MCF 10A (cell line): Measurements from ENCODE around the gene IQUB. TPM values are rescaled to one million over a fixed set of nuclear protein-coding genes. Genes with fewer than 3 reads are reported as not detected.
A peak's percentile ranks its signal among the peaks of the same experiment; 100 is the strongest.

ENCODE experiments used
- Bru-seq: library from RNA; stranded (reverse); fragments of 400-500 nt; gene quantifications from one replicate; lab custom pipeline; 2021; lab: Mats Ljungman, UMichigan
- BruChase-seq, 2 experiments: library from RNA; stranded (reverse); fragments of 400-500 nt; gene quantifications; one replicate each; lab custom pipeline; 2021; lab: Mats Ljungman, UMichigan
- BruUV-seq: library from RNA; stranded (reverse); fragments of 400-500 nt; replicated peaks from 2 replicates; lab custom pipeline; 2021; lab: Mats Ljungman, UMichigan
- CTCF ChIA-PET: fragments of 300-600 bp; sonication (Branson Sonifier 250); formaldehyde crosslinking; extraction: SDS; loops from one replicate; lab custom pipeline; 2021; ENCODE audit warnings: antibody characterized with exemption, inconsistent platforms; lab: Yijun Ruan, JAX
- POLR2A ChIA-PET: fragments of 300-600, 350-650 bp; sonication (Branson Sonifier 250); formaldehyde crosslinking; extraction: SDS; loops from one replicate; lab custom pipeline; 2020; ENCODE audit warnings: antibody characterized with exemption, inconsistent platforms; lab: Yijun Ruan, JAX
- DNase-seq: peaks from one replicate; pipeline ENCODE4 v3.0.0-alpha.2; 2018; ENCODE audit not compliant: unreplicated experiment
- H3K27ac Mint-ChIP-seq: one replicate; pipeline ENCODE4 v1.8.0; 2022; ENCODE audit warnings: mild to moderate bottlenecking, low read depth, mixed read lengths; ENCODE audit not compliant: unreplicated experiment
- H3K27me3 Mint-ChIP-seq: one replicate; pipeline ENCODE4 v1.8.0; 2022; ENCODE audit warnings: mixed read lengths; ENCODE audit not compliant: insufficient read depth, unreplicated experiment
- H3K36me3 Mint-ChIP-seq: one replicate; pipeline ENCODE4 v1.8.0; 2022; ENCODE audit warnings: mild to moderate bottlenecking, moderate library complexity, mixed read lengths; ENCODE audit not compliant: insufficient read depth, unreplicated experiment
- H3K4me1 Mint-ChIP-seq: one replicate; pipeline ENCODE4 v1.8.0; 2022; ENCODE audit warnings: mixed read lengths; ENCODE audit not compliant: insufficient read depth, unreplicated experiment
- H3K4me3 Mint-ChIP-seq: one replicate; pipeline ENCODE4 v1.8.0; 2022; ENCODE audit warnings: mild to moderate bottlenecking, moderate library complexity, mixed read lengths; ENCODE audit not compliant: unreplicated experiment
- H3K9me3 Mint-ChIP-seq: one replicate; pipeline ENCODE4 v1.8.0; 2022; ENCODE audit warnings: mixed read lengths; ENCODE audit not compliant: unreplicated experiment
- CTCF ChIP-seq: fragments of 200-600 bp; IDR thresholded peaks from one replicate; pipeline ENCODE4 v1.8.0; 2022; ENCODE audit warnings: antibody characterized with exemption, mild to moderate bottlenecking; ENCODE audit not compliant: unreplicated experiment
- intact Hi-C: fragments of 100-400 bp; cut with micrococcal nuclease; formaldehyde crosslinking; loops from 2 replicates; pipeline ENCODE4 v1.14.1; 2022
- long read RNA-seq: library from polyadenylated mRNA; stranded (forward); transcript quantifications from one replicate; pipeline ENCODE4 v2.0.0, GENCODE V29; 2022
- total RNA-seq: library from RNA; stranded (reverse); gene quantifications from 2 replicates; pipeline ENCODE4 v1.2.3, GENCODE V29; 2022

Gene IQUB
- total RNA-seq (0.16 and 0.17 TPM in 2 replicates), Bru-seq, nascent RNA (percentile 21 among the genes with signal in this experiment), BruChase-seq, experiment 1, labeled RNA remaining after a 6-hour chase (percentile 30 among the genes with signal in this experiment), BruChase-seq, experiment 2, labeled RNA remaining after a 2-hour chase (percentile 29 among the genes with signal in this experiment)
- long read RNA-seq = 0 reads

GRCh38 chr7:123534383-123535260, at the start of gene IQUB:
IQUB (minus strand) TSS chr7:123534595; CDS start chr7:123512340, 22,255 bp downstream.
- intact Hi-C loops = no loop called here
- no peak for TF ChIP-seq CTCF
- POLR2A ChIA-PET = interaction anchor here (0.6 to 3.0 kb wide), 7 partner anchors 9 to 649 kb away, joined by 3 to 28 read pairs (median 3); partner anchors contain the start of genes CADPS2 and NDUFA5
- Mint-ChIP-seq H3K4me3 (peak within 1 kb of the TSS; percentile 75), H3K36me3 (peaks cover 11% of the 10 kb centered on the region), H3K9me3 (no peaks in the 10 kb centered on the region), H3K27me3 (peaks cover 22% of the 10 kb centered on the region), H3K4me1 (peaks cover 22% of the 10 kb centered on the region), H3K27ac (peak within 1 kb of the TSS; percentile 43)
- CTCF ChIA-PET = interaction anchor here (0.5 to 3.0 kb wide), 7 partner anchors 14 to 228 kb away, joined by 3 to 41 read pairs (median 4); no protein-coding TSS in a partner anchor
- BruUV-seq = no TSS peak
- DNase-seq = peak; percentile 98

DNA sequence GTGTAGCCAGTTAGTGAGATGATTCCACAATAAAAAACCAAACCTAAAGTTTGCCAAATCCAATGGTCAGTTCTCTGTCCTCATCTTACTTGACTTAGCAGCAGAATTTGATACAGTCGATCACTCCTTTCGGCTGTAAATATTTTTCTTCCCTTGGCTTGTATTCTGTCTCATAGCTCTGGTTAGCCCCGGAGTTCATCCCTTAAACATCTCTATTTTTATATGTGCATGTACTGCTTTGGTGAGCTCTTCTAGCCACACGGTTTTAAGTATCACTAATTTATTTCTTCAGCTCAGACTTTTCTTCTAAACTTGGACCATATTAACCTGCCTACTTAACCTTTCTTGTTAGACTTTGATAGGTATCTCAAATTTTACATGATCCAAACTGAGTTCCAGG, 49.4 kb upstream of the IQUB start:
- no peaks in the 10 kb centered on the region for H3K4me1 Mint-ChIP-seq
- POLR2A ChIA-PET = no interaction called here
- no peak overlapping the region for H3K4me3 Mint-ChIP-seq
- H3K27ac Mint-ChIP-seq = no peak overlapping the region
- no peaks in the 10 kb centered on the region for H3K27me3 Mint-ChIP-seq
- intact Hi-C loops = loop anchor here (5.0 kb wide), 1 partner anchor 213 kb away; no protein-coding TSS in a partner anchor
- no peaks in the 10 kb centered on the region for H3K9me3 Mint-ChIP-seq
- CTCF ChIA-PET = interaction anchor here (1.0 to 4.4 kb wide), 3 partner anchors 11 to 288 kb away, joined by 4 to 22 read pairs (median 4); no protein-coding TSS in a partner anchor
- BruUV-seq = no TSS peak
- DNase-seq = no peak
- H3K36me3 Mint-ChIP-seq = no peaks in the 10 kb centered on the region
- no peak for TF ChIP-seq CTCF

DNA sequence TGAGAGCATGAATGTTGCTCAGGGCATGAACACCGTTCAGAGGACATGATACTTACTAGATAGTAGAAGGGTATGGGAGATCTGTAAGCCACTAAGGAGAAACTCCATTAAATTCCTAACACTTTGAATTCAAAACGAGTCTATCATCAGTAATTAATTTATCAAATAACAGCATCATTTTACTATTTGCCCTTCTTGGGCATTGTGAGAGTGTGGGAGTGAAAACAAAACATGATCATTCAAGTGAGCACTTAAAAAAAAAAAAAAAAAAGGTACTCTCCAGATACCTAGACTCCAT, 46.7 kb upstream of the IQUB start:
- CTCF ChIA-PET = interaction anchor here (0.5 to 4.4 kb wide), 35 partner anchors 10 to 520 kb away, joined by 3 to 22 read pairs (median 4); partner anchors contain the start of genes ASB15 and NDUFA5
- H3K9me3 Mint-ChIP-seq = no peaks in the 10 kb centered on the region
- no peak overlapping the region for H3K4me3 Mint-ChIP-seq
- H3K36me3 Mint-ChIP-seq = no peaks in the 10 kb centered on the region
- H3K27me3 Mint-ChIP-seq = no peaks in the 10 kb centered on the region
- BruUV-seq = no TSS peak
- no peak for DNase-seq
- no peak overlapping the region for H3K27ac Mint-ChIP-seq
- POLR2A ChIA-PET = interaction anchor here (1.0 to 1.1 kb wide), 2 partner anchors 22 to 24 kb away, joined by 3 read pairs; partner anchors contain the start of gene NDUFA5
- intact Hi-C loops = loop anchor here (1.0 to 5.0 kb wide), 6 partner anchors 54 to 291 kb away; no protein-coding TSS in a partner anchor
- no peaks in the 10 kb centered on the region for H3K4me1 Mint-ChIP-seq
- TF ChIP-seq CTCF = no peak
